Daoy (cell line): ENCODE data around the gene TACC2. TPM values are rescaled to one million over a fixed set of nuclear protein-coding genes. Genes with fewer than 3 reads are reported as not detected.

Experiments
- DNase-seq: peaks from one replicate; pipeline ENCODE4 v3.0.0-alpha.2; 2015; ENCODE audit warnings: low read depth
- total RNA-seq: library from RNA; depleted of rRNA; stranded (reverse); fragments of >200 nt; shearing (Covaris generic); gene quantifications from 2 replicates; pipeline ENCODE4 v1.2.3, GENCODE V29; 2014; rRNA removed

The TACC2 gene
- total RNA-seq, 1 experiment from 2014 or later: 10.1 TPM

DNA sequence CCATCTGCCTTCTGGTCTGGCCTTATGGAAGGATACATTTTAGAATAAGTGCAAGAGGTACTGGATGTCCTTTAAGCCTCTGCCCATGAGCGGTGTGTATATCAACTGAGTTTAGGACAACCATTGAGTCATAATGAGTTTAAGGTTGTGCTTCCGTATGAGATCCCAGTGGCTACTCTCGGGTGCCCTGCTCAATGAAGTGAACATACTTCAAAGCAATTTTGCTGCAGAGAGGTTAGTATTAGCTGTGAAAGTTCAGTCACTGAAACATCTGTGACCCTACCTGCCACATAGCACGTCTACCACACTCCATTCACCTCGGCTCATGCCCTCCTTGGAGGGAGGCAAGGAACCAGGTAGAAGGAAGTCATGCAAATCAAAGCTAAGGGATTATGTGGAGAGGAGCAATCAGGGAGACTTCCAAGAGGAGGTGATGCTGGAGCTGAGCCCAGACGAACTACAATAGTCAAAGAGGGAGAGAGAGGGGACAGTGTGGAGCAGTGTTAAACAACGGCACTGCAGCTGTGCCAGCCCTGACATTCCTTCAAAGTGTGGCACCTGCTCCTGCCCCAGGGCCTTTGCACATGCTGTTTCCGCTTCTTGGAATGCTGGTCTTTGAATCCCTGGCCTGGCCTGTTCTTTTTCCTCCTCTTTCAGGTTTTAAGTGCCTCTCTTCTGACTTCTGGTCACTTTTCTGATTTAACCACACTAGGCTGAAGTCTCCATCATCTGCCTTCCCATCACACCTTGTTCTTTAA is 307.6 kb downstream of the TACC2 start:
- no peak for DNase-seq

DNA sequence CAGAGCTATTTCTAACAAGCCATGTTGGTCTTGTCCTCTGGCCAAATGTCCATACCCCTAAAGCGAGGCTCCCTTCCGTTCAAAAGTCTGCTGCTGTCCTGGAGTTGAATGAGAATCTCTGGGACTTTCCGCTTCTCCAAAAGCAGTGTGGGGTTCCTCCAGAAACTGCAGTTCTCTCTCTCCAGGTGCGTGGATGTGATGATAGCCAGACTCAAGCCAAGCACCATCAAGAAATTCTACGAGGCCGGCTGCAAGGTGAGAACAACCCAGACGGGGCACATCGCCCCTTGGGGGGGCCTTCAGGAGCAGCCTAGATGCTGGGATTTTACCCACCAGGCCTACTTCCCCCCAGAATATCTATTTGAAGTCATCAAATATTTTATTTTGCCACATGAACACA is 308.6 kb downstream of the TACC2 start:
- no peak for DNase-seq

DNA sequence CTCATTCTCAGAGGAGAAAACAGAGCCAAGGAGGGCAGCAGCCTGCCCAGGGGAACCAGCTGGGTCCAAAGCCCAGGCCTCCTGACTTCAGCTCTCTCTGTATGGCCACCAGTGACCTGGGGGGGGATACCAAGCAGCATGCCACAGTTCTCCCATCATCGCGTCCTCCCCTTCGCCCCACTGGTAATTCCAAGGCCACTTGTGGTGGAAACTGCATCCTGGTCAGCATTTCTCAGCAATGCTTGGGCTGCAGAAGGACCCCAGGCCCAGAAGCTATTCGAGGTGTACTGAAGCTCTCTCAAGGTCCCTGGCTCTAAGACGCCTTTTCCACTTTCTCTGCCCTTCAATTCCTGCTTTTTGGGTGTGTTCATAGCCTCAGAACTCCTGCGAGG is 309.2 kb downstream of the TACC2 start:
- no peak for DNase-seq

DNA sequence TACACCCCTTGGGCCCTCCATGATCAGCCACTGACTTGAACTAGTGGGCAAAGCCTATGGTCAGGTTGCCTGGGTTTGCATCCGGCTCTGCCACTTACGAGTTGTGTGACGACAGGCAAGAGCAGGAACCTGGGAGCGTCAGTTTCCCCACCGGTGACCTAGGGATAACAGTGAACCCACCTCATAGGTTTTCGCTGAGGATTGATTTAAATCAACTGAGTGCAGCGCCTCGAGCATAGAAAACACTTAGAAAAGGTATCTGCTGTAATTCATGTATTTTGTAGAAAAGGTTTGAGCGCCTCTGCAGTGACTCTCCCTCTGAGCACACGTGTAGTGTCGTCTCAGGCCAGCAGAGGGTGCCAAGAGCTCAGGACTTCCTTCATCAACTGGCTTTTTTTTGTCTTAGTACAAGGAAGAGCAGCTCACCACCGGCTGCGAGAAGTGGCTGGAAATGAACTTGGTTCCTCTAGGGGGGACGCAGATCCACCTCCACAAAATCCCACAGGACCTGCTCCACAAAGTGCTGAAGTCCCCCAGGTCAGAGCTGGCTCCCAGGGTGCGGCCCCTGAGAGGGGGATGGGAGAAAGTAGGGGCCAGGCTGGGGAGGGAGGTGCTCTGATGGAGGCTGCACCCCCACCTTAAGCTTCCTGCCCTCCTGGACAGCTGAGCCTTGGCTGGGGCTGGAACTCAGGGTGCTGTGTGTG is 309.8 kb downstream of the TACC2 start:
- DNase-seq: peak; percentile 77

DNA sequence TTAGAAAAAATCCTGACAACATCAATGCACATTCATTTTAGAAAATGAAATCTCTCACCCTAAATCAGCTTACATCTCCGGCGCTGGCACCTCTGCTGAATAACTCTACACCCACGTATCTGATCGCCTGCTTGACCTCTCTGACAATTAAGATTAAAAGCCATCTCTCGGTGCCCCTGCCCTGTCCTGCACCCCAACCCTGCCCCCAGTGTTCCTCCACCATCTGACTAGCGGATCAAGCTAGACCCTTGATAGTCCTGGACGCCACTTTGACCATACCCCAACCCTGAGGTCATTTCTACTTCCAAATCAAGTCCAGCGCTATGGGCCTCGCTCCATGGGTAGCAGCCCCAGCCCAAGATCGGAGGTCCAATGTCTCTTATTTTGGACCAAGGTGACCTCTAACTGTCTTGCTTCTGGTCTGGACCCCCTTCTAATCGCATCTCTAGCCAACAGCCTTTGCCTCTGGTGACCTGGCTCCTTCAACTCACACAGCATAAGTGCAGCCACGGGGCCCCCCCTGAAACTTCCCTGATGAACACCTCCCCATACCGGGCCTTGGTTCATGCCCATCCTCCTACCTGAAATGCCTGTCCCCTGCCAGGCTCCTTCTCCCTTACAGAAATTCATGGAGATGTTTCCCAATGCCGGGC is 310.6 kb downstream of the TACC2 start:
- DNase-seq: no peak

DNA sequence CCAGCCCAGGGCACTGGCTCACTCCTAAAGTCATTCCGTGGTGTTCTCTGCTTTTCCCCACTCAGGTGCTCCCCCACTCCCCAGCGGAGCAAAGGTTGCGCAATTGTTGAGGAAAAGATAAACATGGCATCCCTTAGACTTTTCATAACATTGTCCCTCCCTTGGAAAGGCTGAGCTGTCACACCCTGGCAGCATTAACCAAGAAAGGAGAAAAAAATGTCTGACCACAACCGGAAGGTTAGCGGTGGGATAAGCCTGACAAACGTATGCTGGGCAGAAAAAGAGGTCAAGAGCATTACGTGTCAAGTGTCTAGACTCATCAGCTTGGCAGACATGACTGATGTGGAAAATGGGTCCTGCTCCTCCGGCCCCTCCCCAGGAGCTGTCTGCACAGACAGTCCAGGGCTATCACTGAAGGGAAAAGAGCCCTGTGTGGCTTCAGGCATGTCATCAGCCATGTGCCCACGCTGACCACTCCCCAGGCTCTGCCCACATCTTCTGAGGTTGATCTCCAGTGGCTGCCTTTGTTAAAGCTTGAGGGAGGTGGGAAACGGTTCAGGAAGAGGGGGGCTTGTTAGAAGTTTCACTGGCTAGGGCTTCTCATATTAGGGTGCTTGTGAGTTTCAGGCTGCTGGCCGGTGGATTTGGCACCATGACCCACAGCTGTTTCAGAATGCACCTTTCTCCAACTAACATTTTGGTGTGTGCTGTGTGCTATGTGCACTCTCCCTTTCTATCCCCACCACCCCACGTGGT is 312.3 kb downstream of the TACC2 start:
- DNase-seq: peak; percentile 83

DNA sequence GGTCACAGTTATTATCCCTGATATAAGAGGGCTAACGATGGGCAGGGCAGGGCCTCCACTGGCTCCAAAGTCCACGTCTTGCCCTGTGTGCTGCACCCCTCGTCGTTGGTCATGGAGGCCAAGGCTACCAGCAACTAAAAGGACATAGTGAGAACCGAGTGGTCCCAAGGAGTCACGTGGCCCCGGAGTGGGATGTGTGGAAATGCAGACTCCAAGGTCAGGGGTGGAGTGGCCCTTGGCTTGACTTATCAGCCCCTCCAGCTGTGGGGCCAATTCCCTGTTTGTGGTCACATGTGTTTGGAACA is 312.8 kb downstream of the TACC2 start:
- no peak for DNase-seq

DNA sequence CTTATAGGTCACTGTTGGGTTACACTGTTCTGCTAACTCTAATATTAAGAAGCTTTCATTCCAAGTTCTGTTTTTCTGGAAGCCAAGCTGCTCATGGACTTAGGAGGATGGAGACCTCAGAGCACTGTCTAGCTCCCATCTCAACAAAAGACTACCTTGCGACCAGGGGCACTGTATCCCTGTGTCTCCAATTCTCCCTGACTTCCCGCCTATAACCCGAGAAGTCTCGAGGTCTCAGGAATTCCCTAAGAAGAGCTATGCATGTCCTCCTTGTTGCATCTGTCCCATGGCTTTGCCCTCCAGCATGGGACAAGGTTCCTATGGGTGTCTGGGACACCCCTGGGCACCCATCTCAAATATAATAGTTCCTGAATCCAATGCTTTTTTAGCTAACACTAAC is 313.4 kb downstream of the TACC2 start:
- no peak for DNase-seq

DNA sequence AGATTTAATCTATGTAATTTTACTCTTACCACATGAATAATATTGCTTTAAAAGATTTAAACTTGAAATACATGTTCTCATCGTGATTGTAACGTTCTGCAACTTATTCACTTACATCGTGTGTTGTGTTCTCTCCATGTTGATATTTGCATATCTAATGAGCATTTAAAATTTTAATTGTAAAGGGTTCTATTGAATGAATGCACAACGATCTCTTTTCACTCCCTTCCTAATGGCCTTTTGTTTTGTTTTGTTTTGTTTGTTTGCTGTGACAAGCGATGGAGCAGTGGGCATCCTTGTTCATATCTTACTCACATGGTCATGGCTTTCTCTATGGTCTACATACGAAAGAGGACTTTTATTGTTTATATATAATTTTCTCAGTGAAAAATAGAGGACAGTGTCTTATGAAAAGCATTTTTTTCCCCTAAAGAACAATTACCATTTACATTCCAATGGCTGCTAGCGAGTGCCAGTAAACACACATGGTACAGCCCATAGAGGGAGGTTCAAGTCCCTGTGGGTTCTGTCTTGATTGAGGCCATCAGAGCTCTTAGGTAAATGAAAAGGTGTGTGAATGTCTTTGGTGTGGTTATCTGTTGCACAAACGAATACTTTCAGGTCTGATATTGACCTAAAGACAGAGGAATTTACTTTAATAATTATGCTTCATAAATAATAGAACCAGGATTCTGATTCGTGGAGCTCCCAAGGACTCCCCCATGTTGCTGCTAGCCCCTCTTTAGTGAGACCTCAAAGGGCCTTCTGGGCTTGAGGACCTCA is 314.5 kb downstream of the TACC2 start:
- DNase-seq: no peak

Other genes starting within 250 kb of the TACC2 start
- gene ATE1, start 61.1 kb upstream of the TACC2 start, total RNA-seq: 18.2 and 21.4 TPM in 2 replicates
- 62.9 and 86.0 TPM in 2 replicates for gene NSMCE4A, start 13.9 kb upstream of the TACC2 start, total RNA-seq